NCI-H1930 (cell line): ENCODE measurements around the gene SLC12A8.

Experiments
- DNase-seq, 2 experiments: peaks; one replicate each; lab custom pipeline; 2025; lab: John Stamatoyannopoulos, UW

Gene SLC12A8

GRCh38 chr3:125137358-125138033 is 75.1 kb downstream of the SLC12A8 start:
- DNase-seq = no peak

GRCh38 chr3:125136966-125137357 is 75.6 kb downstream of the SLC12A8 start:
- no peak for DNase-seq

GRCh38 chr3:125136515-125136914 is 76.0 kb downstream of the SLC12A8 start:
- no peak for DNase-seq

GRCh38 chr3:125134952-125135351 is 77.6 kb downstream of the SLC12A8 start:
- no peak for DNase-seq

GRCh38 chr3:125132815-125133214 is 79.7 kb downstream of the SLC12A8 start:
- no peak for DNase-seq

GRCh38 chr3:125129512-125129997 is 83.0 kb downstream of the SLC12A8 start:
- DNase-seq = no peak

GRCh38 chr3:125128861-125129501 is 83.6 kb downstream of the SLC12A8 start:
- no peak for DNase-seq

- no peak for DNase-seq
These were observed 86.2 kb downstream of the SLC12A8 start for GRCh38 chr3:125126323-125126722.

- no peak for DNase-seq
These were observed 86.7 kb downstream of the SLC12A8 start for GRCh38 chr3:125125821-125126245.

- no peak for DNase-seq
These were observed 88.9 kb downstream of the SLC12A8 start for GRCh38 chr3:125123451-125124305.

GRCh38 chr3:125121246-125122010 is 91.1 kb downstream of the SLC12A8 start:
- no peak for DNase-seq

GRCh38 chr3:125120379-125121122 is 92.0 kb downstream of the SLC12A8 start:
- no peak for DNase-seq

GRCh38 chr3:125119752-125120378 is 92.7 kb downstream of the SLC12A8 start:
- no peak for DNase-seq

- DNase-seq = no peak
These were observed 93.9 kb downstream of the SLC12A8 start for GRCh38 chr3:125118600-125118999.

GRCh38 chr3:125117631-125118191 is 94.8 kb downstream of the SLC12A8 start:
- DNase-seq = no peak

- no peak for DNase-seq
These were observed 96.1 kb downstream of the SLC12A8 start for GRCh38 chr3:125116311-125117080.

- no peak for DNase-seq
These were observed 96.9 kb downstream of the SLC12A8 start for GRCh38 chr3:125115640-125116039.

- DNase-seq = no peak
These were observed 99.6 kb downstream of the SLC12A8 start for GRCh38 chr3:125112981-125113380.

- no peak for DNase-seq
These were observed 101.6 kb downstream of the SLC12A8 start for GRCh38 chr3:125110876-125111480.
